SK-N-SH treated with all-trans-retinoic acid at 6 μM for 48 hours (cell line): Measurements from ENCODE around the gene ZC2HC1C.

Source experiments
- ARNTL ChIP-seq: fragments of 450-650 bp; formaldehyde crosslinking; IDR thresholded peaks from 2 replicates; pipeline ENCODE4 v1.5.0; 2020; ENCODE audit warnings: low read depth, mild to moderate bottlenecking, moderate library complexity, borderline replicate concordance
- BACH2 ChIP-seq: fragments of 250-450 bp; sonication (Bioruptor Pico); IDR thresholded peaks from 2 replicates; pipeline ENCODE4 v1.9.0; 2021; ENCODE audit warnings: mild to moderate bottlenecking, borderline replicate concordance
- ISL1 ChIP-seq: fragments of 250-450 bp; sonication (Bioruptor Pico); IDR thresholded peaks from 2 replicates; pipeline ENCODE4 v2.1.2; 2022; ENCODE audit warnings: mild to moderate bottlenecking, moderate library complexity
- OSR1 ChIP-seq: fragments of 250-450 bp; sonication (Bioruptor Pico); IDR thresholded peaks from 2 replicates; pipeline ENCODE4 v1.8.0; 2022; ENCODE audit warnings: moderate library complexity, mild to moderate bottlenecking, inconsistent platforms
- PPARA ChIP-seq: fragments of 250-450 bp; sonication (Bioruptor Pico); IDR thresholded peaks from 2 replicates; pipeline ENCODE4 v1.5.0; 2020; ENCODE audit warnings: mild to moderate bottlenecking, borderline replicate concordance
- RARB ChIP-seq: fragments of 250-450 bp; sonication (Bioruptor Pico); IDR thresholded peaks from 2 replicates; pipeline ENCODE4 v1.8.0; 2021; ENCODE audit warnings: mild to moderate bottlenecking, moderate library complexity
- TCF4 ChIP-seq: fragments of 250-450 bp; sonication (Bioruptor Pico); IDR thresholded peaks from 2 replicates; pipeline ENCODE4 v1.8.0; 2021; ENCODE audit warnings: mild to moderate bottlenecking, moderate library complexity, borderline replicate concordance
- ZFP3 ChIP-seq: fragments of 250-450 bp; sonication (Bioruptor Pico); IDR thresholded peaks from 2 replicates; pipeline ENCODE4 v1.5.0; 2020; ENCODE audit warnings: mild to moderate bottlenecking, moderate library complexity
- ZFP30 ChIP-seq: fragments of 450-650 bp; formaldehyde crosslinking; IDR thresholded peaks from 2 replicates; pipeline ENCODE4 v1.5.0; 2022; ENCODE audit warnings: mild to moderate bottlenecking, moderate library complexity
- ZNF8 ChIP-seq: fragments of 450-650 bp; formaldehyde crosslinking; IDR thresholded peaks from 2 replicates; pipeline ENCODE4 v1.5.0; 2020; ENCODE audit warnings: mild to moderate bottlenecking, moderate library complexity
- TF ChIP-seq, protein P1 (sequence below): fragments of 250-450 bp; sonication (Bioruptor Pico); IDR thresholded peaks from 2 replicates; pipeline ENCODE4 v1.5.1; 2020; ENCODE audit warnings: low read depth, mild to moderate bottlenecking, moderate library complexity

DNA sequence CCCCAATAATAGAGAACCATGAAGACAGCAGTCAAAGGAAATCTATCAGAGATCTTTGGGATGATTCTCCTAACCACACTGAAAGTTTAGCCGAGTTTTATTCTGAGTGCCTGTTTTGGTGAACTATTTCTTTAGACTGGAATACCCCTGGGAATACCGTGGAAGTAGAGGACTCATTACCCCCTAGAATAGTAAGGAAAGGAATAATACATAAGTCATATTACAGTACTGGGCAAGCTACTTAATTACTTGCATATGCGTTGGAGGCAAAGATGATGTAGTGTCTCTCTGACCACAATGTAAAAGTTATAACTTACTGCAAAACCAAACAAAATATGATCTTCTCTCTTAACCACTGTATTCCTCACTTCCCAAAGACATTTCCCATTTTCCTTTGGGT is 25.5 kb downstream of the ZC2HC1C start:
- TF ChIP-seq PPARA (CRISPR knock-in tag) (no peak), RARB (no peak), ARNTL (CRISPR knock-in tag) (no peak), ZNF8 (CRISPR knock-in tag) (no peak), BACH2 (CRISPR knock-in tag) (no peak), TCF4 (CRISPR knock-in tag) (no peak), ZFP3 (CRISPR knock-in tag) (no peak), OSR1 (CRISPR knock-in tag) (no peak), ISL1 (no peak), ZFP30 (CRISPR knock-in tag) (no peak)
- TF ChIP-seq, protein P1, sequence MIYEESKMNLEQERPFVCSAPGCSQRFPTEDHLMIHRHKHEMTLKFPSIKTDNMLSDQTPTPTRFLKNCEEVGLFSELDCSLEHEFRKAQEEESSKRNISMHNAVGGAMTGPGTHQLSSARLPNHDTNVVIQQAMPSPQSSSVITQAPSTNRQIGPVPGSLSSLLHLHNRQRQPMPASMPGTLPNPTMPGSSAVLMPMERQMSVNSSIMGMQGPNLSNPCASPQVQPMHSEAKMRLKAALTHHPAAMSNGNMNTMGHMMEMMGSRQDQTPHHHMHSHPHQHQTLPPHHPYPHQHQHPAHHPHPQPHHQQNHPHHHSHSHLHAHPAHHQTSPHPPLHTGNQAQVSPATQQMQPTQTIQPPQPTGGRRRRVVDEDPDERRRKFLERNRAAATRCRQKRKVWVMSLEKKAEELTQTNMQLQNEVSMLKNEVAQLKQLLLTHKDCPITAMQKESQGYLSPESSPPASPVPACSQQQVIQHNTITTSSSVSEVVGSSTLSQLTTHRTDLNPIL (CRISPR knock-in tag) = no peak
